RKO (cell line): ENCODE results near the gene NOP58.
"Not testable (repeated sequence)": the region's sequence is repeated elsewhere in the genome, so short reads cannot be mapped to it uniquely, and the experiment has no call there.

Experiments used
- DNase-seq: peaks from one replicate; pipeline ENCODE4 v3.0.0-alpha.2; 2016; ENCODE audit warnings: low spot score

Gene NOP58

DNA sequence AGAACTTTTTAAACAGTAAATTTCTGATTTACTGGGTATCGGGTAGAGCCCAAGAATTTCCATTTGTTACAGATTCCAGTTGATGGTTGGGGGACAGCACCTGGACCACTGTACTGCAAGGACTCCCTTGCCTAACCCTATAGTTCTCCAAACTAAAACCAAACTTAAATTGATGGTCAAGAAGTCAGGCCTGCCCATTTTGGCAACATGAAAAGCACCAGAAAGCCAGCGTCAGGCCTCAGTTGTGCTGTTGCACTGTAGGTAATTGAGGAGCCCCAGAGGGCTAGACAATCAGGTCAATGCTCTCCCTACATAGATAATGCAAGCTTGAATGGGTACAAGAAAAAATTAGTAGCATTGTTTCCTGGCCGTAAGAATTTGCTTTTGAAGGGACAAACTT is 40.5 kb downstream of the NOP58 start:
- DNase-seq = no peak

DNA sequence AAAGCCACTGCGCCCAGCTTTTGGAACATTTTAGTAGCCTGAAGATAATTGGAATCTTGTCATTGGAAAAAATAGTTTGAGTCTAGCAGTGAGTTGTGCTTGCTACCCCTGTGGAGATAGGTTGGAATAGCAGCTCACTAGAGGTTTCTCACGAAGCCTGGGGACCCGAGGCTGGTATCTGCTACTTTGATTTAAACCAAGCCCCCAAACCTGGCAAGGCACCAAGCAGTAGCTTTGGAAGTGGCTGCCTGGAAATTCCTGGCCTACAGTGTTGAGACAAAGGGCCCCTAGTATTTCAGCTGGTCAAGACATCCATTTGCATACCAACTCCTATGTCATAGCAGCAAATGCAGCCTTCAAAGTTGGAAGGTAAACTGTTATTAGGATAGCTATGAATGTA is 42.1 kb downstream of the NOP58 start:
- DNase-seq = peak; percentile 23

DNA sequence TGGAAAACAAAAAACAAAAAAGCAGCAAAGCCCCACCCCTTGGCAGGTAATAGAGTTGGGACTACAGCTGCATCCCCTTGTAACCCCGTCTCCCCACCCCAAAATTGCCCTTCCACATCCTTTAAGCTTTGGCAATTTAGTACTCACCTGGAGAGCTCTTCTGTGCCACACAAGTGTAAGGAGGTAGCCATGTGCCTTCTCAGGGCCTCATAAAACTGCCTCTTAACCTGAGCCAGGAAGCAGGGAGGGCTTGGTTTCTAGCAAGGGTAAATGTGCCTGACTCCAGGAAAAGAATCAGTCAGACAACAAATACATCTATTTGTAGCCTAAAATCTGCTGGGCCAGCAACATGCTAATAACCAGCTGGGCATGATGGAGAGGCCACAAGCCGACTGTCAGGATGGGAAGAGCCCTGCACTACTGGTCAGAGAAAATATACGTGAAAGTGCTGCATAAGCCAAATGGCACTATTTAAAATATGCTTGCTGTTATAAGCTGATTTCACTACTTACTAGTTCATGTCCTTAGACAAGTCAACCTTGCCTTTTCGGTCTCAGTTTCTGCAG is 46.3 kb downstream of the NOP58 start:
- no peak for DNase-seq

DNA sequence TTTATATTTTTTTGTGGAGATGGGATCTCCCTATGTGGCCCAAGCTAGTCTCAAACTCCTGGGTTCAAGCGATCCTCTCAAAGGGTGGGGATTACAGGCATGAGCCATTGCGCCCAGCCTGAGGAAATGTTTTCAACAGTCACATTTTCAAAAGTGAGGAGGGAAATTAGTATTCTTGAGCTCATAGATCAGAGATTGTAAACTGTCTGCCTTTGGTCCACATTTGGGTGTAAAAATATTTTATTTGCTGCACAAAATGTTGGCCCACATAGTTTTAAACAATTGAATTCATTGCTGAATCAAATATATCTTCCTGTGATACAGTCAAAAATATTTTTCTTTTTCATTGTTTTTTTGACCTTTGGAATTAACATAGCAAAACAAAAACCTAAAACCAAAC is 48.6 kb downstream of the NOP58 start:
- no peak for DNase-seq

DNA sequence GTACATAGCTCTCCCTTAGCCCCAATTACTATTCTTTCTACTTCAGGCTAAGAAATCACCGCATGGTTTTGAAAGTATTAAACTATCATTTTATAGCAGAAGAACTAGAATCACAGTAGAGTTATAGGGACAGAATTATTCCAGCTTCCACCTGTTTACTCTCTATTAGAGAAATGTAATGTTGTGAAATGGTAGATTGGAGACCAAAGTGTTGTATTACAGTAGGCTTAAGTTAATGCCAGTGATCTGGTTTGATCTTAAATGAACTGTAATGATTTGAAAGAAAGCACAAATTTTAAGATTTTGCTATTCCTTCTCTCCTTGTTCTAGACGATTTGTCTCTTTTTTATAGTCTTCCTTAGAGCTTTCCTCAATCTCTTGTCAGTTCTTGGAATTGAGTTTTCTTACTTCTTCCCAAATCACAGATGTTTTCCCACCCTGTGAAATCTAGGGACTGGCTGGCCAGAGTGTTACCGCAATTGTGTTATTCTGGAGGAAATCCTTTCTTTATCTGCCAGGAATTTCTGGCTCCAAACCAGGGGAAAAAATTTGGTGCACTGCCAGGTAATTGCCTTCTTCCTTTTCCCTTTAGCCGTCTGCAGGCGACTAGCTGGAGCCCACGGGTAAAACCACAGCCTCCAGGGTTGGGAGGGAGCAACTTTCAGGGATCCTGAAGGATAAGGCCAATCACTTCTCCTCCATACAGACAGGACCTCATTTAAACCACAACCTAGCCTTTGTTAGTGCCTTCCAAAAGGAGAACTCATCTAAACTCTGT is 51.7 kb downstream of the NOP58 start:
- DNase-seq = no peak

DNA sequence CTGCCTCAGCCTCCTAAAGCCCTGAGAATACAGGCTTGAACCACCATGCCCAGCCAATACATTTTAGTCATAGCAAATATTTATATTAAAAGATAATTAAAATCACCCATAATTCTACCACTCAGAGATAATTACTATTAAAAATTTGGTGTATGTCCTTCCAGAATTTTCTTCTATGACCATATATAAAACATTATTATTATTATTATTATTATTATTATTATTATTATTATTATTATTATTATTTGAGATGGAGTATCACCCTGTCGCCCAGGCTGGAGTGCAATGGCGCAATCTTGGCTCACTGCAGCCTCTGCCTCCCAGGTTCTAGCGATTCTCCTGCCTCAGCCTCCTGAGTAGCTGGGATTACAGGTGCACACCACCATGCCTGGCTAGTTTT is 54.8 kb downstream of the NOP58 start:
- not testable (repeated sequence) for DNase-seq

DNA sequence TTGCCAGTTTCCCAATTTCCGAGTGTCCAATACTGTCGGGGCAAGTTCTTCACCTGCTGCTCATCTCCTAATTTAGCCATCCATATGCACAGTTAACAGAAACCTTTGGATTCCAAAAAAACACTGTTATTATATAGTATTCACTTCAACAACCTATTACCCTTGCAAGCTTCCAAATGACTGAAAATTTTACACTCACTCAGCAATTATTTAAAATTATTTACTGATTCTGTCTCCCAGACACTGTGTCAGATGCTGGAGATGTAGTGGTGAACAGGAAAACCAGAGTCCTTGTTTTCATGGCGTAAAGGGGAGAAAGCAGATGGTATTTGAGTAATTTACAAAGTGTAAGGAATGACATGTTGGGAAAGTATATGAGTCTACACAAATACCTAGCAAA is 56.9 kb downstream of the NOP58 start:
- no peak for DNase-seq

DNA sequence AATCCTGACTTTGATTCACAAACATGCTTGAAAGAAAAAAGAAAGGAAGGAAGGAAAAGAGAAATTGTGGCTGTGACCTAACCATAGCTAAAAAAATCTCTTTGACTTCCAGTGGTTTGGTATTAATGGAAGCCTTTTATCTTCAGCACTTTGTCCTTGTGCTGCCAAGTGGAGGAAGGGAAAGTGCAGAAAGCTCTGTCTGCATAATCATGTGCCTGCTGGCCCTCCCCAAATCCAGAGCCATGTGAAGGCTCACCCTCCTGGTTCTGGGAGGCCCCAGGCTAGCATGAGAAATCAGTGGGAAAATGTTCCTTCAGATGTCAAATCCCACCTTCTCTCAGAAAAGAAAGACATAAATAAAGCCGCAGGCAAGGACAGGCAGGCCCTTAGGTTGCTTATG is 62.3 kb downstream of the NOP58 start:
- DNase-seq = no peak

DNA sequence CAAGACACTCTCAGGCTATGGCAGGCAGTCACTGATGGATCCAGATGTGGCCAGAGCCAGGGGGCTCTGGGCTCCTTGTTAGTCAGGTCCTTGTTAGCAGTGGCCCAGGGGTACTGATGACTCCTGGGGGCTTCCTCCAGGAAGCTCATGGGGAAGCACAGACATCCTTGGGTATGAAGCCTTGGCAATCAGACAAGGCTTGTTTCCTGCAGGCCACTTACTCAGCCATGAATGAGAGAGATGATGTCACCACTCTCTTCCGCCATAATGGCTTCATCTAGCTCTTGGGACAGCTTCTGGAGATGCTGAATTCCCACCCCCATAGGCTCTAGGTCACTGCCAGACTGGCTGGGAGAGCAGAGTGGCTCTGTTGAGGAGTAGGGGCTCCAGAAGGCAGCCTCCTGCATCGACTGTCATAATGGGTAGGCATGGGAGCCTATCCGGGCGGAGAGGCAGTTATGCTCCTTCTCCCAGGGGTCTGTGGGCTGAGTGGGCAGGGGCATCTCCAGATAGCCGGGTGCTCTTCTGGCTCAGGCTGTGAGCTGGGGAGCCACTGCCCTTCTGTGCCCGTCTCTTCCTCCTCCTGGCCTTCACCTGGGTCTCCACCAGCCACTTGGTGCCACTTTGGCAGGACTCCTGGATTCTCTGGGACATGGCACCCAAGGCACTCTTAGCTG is 70.4 kb downstream of the NOP58 start:
- DNase-seq = peak; percentile 21

DNA sequence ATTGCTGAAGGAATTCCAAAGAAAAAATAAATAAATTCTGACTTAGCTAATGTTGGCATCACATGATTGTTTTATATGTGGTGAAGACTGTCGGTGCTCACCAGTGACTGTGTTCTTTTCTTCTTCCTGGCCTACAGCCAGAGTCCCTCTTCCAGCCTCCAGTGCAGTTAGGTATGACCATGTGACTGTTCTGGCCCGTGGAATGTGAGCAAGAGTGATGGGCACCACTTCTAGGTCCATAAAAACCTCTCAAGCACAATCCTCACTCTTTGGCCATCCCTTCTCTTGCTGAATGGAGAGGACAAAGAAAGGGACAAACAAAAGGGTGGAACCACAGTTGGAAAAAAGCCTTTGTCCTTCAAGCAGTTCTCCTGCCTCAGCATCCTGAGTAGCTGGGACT is 71.6 kb downstream of the NOP58 start:
- no peak for DNase-seq

DNA sequence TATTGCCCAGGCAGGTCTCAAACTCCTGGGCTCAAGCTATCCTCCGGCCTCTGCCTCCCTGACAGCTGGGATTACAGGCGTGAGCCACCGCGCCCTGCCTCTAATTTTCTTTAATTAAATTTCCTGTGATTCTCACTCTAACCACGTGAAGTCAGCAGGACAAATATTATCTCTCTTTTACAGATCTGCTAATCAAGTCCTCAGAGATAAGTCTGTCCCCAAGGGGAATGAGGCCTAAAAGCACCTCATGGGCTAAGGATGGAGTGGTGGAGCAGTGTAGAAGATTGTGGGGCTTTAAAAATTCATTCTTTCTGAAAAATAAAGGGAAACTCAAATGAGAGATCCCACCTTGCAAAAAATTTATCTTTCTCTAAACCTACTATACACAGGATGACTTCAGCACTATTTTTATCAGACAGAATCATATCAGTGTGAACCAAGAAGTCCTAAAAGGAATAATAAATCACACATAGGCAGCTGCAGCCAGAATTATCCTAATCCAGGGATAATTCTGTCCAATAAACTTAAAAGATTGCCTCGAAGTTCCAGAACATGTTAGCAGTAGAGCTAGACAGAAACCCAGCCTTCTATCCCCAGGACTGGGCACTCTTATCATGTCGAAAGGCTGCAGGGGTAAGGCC is 72.3 kb downstream of the NOP58 start:
- no peak for DNase-seq

DNA sequence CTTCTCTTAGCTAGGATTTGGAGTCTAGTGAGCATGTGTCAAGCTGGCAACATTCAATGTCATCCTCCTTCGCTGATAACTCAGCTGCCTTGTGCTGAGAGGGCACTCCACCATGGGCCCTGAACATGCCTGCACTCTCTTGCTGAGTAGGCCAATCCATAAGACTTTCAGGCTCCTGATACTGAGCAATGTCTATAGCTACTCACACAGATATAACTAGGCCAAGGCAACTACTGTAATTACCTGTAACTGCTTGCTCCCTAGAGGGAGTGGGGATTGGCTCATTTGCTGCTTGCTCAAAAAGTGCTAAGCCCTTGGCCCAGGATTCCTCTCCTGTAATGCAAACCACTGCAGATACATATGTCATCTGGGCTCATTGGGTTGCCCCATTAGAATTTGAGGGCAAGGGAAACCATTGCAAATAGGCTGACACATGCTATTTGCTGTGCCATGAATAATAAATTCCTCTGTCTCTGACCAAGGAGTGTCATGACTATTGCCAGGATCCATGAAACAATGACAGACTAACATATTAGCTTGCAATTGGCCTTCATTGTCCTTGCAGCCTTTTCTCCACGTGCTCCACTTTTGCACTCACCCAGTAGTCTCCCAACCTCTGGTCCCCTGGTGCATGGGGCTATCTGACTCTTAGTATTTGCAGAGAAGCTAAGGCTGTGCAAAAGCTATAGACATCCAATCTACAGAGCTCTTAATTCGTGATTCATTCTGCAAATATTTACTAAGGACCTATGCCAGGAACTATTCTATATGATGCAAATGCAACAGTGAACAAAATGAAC is 73.7 kb downstream of the NOP58 start:
- peak; percentile 46 for DNase-seq

DNA sequence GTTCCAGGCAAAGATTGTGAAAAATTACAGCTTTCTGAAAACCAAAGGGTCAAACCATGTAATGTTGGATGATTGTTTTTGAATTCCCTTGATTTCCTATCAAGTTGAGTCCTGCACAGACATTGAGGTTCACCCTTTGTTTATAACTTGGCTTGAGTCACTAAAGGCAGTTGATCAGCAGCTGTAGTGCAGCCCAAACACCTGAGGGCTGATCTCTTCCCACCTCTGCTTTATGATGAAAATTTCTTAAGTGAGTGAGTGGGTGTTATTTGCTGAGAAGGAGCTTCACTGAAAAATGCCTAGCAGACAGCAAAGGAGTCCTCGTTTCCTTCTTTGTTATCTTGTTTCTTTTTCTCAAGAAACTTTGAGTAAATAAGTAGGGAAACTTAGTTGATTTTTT is 78.6 kb downstream of the NOP58 start:
- no peak for DNase-seq

DNA sequence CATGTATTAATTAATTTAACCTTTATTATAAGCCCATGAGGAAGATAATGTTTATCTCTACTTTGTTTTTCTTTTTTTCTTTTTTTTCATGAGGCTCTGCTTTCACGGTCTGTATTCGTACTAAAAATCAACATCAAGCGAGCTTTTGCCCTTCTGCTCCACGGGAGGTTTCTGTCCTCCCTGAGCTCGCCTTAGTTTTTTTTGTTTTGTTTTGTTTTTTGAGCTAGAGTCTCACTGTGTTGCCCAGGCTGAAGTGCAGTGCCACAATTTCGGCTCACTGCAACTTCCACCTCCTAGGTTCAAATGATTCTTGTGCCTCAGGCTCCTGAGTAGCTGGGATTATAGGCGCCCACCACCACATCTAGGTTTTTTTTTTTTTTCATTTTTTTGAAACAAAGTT is 80.6 kb downstream of the NOP58 start:
- DNase-seq = no peak
